Prostate gland (tissue), 2 donors: ENCODE data around the gene ARL6IP1.

Source experiments
- CTCF ChIP-seq, 4 experiments: fragments of 200-600 bp in 2 of 4; fragments of 450-650 bp in 2 of 4; sonication (generic) in 2 of 4; IDR thresholded peaks; 1 replicate in 3 of 4; 2 replicates in 1 of 4; pipeline ENCODE4 v1.5.1; 2016 to 2019; ENCODE audit warnings: antibody characterized with exemption in 4 of 4, mild to moderate bottlenecking in 2 of 4, moderate library complexity in 2 of 4
- POLR2AphosphoS5 ChIP-seq: sonication (generic); formaldehyde crosslinking; IDR thresholded peaks from one replicate; pipeline ENCODE4 v1.6.1; 2017; ENCODE audit warnings: antibody characterized with exemption

- TF ChIP-seq CTCF (IDR thresholded peaks at IDR 0.05), result no peak
- no peak for TF ChIP-seq POLR2AphosphoS5
These were observed 2.5 kb upstream of the ARL6IP1 start for GRCh38 chr16:18803569-18804462.
